Activated B cell treated with CpG ODN at 0.5 μM for 24 hours (primary cell): Measurements from ENCODE around the gene IFT74. TPM values are rescaled to one million over a fixed set of nuclear protein-coding genes. Genes with fewer than 3 reads are reported as not detected.

ENCODE experiments used
- ATAC-seq: fragments of 200-7000 bp; cut with Tn5 transposase; one replicate; pipeline ENCODE4 v1.10.0; 2021; ENCODE audit warnings: low read depth, mild to moderate bottlenecking, moderate library complexity
- CTCF ChIA-PET: fragments of 350-600 bp; sonication (Branson Sonifier 250); formaldehyde crosslinking; loops from one replicate; lab custom pipeline; 2021; ENCODE audit warnings: antibody characterized with exemption; lab: Charles Lee
- POLR2A ChIA-PET: fragments of 350-600 bp; sonication (Branson Sonifier 250); formaldehyde crosslinking; loops from one replicate; lab custom pipeline; 2021; ENCODE audit warnings: antibody characterized with exemption; lab: Charles Lee
- DNase-seq: peaks from one replicate; pipeline ENCODE4 v3.0.0; 2022
- H3K27ac Mint-ChIP-seq: one replicate; pipeline ENCODE4 v1.8.0; 2020; ENCODE audit warnings: mixed read lengths
- H3K27me3 Mint-ChIP-seq: one replicate; pipeline ENCODE4 v1.8.0; 2021; ENCODE audit warnings: mixed read lengths
- H3K36me3 Mint-ChIP-seq: one replicate; pipeline ENCODE4 v1.8.0; 2021; ENCODE audit warnings: low read depth, mixed read lengths
- H3K4me1 Mint-ChIP-seq: one replicate; pipeline ENCODE4 v1.8.0; 2021; ENCODE audit warnings: mixed read lengths
- H3K4me3 Mint-ChIP-seq: one replicate; pipeline ENCODE4 v1.8.0; 2020; ENCODE audit warnings: mild to moderate bottlenecking, mixed read lengths
- H3K9me3 Mint-ChIP-seq: one replicate; pipeline ENCODE4 v1.8.0; 2020; ENCODE audit warnings: mixed read lengths
- CTCF ChIP-seq: fragments of 200-600 bp; IDR thresholded peaks from one replicate; pipeline ENCODE4 v1.8.0; 2022; ENCODE audit warnings: antibody characterized with exemption, mild to moderate bottlenecking
- intact Hi-C: fragments of 100-400 bp; cut with micrococcal nuclease; formaldehyde crosslinking; loops from one replicate; pipeline ENCODE4 v1.15.1; 2024
- total RNA-seq: library from RNA; stranded (reverse); gene quantifications from 2 replicates; pipeline ENCODE4 v1.2.3, GENCODE V29; 2022

Gene IFT74
- total RNA-seq, 1 donor from 2014 or later, result 14.3 TPM

- Mint-ChIP-seq H3K4me3 (no peak overlapping the region), H3K9me3 (no peaks in the 10 kb centered on the region), H3K27ac (no peak overlapping the region), H3K4me1 (no peaks in the 10 kb centered on the region), H3K36me3 (peaks cover 13% of the 10 kb centered on the region), H3K27me3 (no peaks in the 10 kb centered on the region)
- intact Hi-C loops, result no loop called here
- no peak for ATAC-seq
- no peak for TF ChIP-seq CTCF
- ChIA-PET POLR2A (no interaction called here), CTCF (no interaction called here)
- no peak for DNase-seq
Observed at GRCh38 chr9:26995810-26996209, 39.6 kb downstream of the IFT74 start.

GRCh38 chr9:27003426-27004077 is 47.3 kb downstream of the IFT74 start:
- ATAC-seq, result no peak
- Mint-ChIP-seq H3K27me3 (no peaks in the 10 kb centered on the region), H3K9me3 (peaks cover 4% of the 10 kb centered on the region), H3K36me3 (peaks cover 9% of the 10 kb centered on the region), H3K4me3 (no peak overlapping the region), H3K4me1 (no peaks in the 10 kb centered on the region), H3K27ac (no peak overlapping the region)
- DNase-seq, result no peak
- no peak for TF ChIP-seq CTCF
- CTCF ChIA-PET, result no interaction called here
- intact Hi-C loops, result no loop called here
- POLR2A ChIA-PET, result no interaction called here

- peaks cover 9% of the 10 kb centered on the region for H3K36me3 Mint-ChIP-seq
- intact Hi-C loops, result no loop called here
- no peaks in the 10 kb centered on the region for H3K27me3 Mint-ChIP-seq
- no peaks in the 10 kb centered on the region for H3K4me1 Mint-ChIP-seq
- TF ChIP-seq CTCF, result no peak
- DNase-seq (no peak), ATAC-seq (no peak)
- H3K9me3 Mint-ChIP-seq, result peaks cover 4% of the 10 kb centered on the region
- no peak within 1 kb of the TSS for H3K4me3 Mint-ChIP-seq
- H3K27ac Mint-ChIP-seq, result no peak within 1 kb of the TSS
- CTCF ChIA-PET, result no interaction called here
- POLR2A ChIA-PET, result no interaction called here
Observed at GRCh38 chr9:27005491-27005890, 49.3 kb downstream of the IFT74 start, which contains the start of gene LRRC19. LRRC19 (minus strand) TSS chr9:27005672; CDS start chr9:26999694, 5,978 bp downstream.

- Mint-ChIP-seq H3K4me3 (no peak overlapping the region), H3K9me3 (no peaks in the 10 kb centered on the region), H3K27ac (no peak overlapping the region), H3K4me1 (no peaks in the 10 kb centered on the region), H3K36me3 (peaks cover 58% of the 10 kb centered on the region), H3K27me3 (no peaks in the 10 kb centered on the region)
- intact Hi-C loops, result no loop called here
- ChIA-PET CTCF (no interaction called here), POLR2A (interaction anchor here (0.6 kb wide), 1 partner anchor 18 kb away, joined by 9 read pairs; no protein-coding TSS in a partner anchor)
- ATAC-seq (no peak), DNase-seq (no peak)
- TF ChIP-seq CTCF, result no peak
Observed at GRCh38 chr9:27019589-27019988, 63.4 kb downstream of the IFT74 start.

- Mint-ChIP-seq H3K4me1 (no peaks in the 10 kb centered on the region), H3K27me3 (no peaks in the 10 kb centered on the region), H3K4me3 (no peak overlapping the region), H3K9me3 (no peaks in the 10 kb centered on the region), H3K27ac (no peak overlapping the region), H3K36me3 (peaks cover 43% of the 10 kb centered on the region)
- TF ChIP-seq CTCF, result no peak
- CTCF ChIA-PET, result no interaction called here
- ATAC-seq (no peak), DNase-seq (no peak)
- POLR2A ChIA-PET, result no interaction called here
- intact Hi-C loops, result no loop called here
Observed at GRCh38 chr9:27022920-27023319, 66.7 kb downstream of the IFT74 start.
